ENCODE data around the gene MPST.
"Not testable (repeated sequence)": the region's sequence is repeated elsewhere in the genome, so short reads cannot be mapped to it uniquely, and the experiment has no call there.

The MPST gene

GRCh38 chr22:36989012-36989411 is 30.5 kb upstream of the MPST start:
- H3K27ac Mint-ChIP-seq; H3K4me1 Mint-ChIP-seq (ENCODE audit: low read depth); intact Hi-C loops (cut with micrococcal nuclease); H3K9me3 Mint-ChIP-seq; H3K4me3 Mint-ChIP-seq; H3K36me3 Mint-ChIP-seq (ENCODE audit: low read depth): not testable (repeated sequence)
- H3K27me3 Mint-ChIP-seq = peaks cover 47% of the 10 kb centered on the region

DNA sequence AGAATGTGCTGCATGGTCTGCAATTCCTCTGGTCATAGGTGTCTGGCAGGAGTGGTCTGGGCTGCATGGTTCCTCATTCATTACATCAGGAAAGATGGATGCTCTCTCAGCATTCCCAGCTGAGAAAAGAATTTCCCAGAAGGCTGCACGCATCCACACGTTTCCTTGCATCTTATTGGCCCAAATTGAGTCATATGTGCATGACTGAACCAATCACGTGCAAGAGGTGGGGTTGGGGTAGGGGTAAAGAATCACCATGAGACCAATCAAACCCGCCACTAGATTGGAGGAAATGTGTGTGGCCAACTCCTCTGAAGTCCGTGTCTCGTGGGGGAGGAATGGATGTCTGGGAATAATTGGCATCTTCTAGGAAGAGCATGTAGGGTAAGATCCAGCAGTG is 29.1 kb upstream of the MPST start:
- peaks cover 55% of the 10 kb centered on the region for H3K27me3 Mint-ChIP-seq
- peaks cover 9% of the 10 kb centered on the region for H3K9me3 Mint-ChIP-seq
- no peaks in the 10 kb centered on the region for H3K36me3 Mint-ChIP-seq (ENCODE audit: low read depth)
- H3K4me1 Mint-ChIP-seq (ENCODE audit: low read depth) = peaks cover 2% of the 10 kb centered on the region
- H3K4me3 Mint-ChIP-seq = no peak overlapping the region
- H3K27ac Mint-ChIP-seq = no peak overlapping the region
- intact Hi-C loops (cut with micrococcal nuclease) = no loop called here

DNA sequence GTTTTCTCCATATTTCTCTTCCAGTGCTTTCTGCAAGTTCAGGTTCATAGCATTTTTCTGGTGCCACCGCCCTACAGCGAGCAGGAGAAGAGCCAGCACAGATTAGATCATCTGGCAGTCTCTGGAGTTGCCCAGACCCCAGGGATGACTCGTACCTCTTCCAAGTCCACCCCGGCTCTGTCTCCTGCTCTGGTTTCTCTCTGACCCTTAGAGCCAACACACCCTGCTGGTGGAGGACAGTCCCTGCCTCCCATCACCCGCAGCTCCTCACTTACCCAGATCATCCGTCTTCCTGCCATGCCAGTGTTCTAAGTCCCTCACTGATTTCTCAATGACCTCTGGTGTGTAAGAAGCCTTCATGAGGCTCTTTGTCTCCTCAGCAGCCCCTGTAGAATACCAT is 28.3 kb upstream of the MPST start:
- H3K9me3 Mint-ChIP-seq = peaks cover 3% of the 10 kb centered on the region
- no peaks in the 10 kb centered on the region for H3K4me1 Mint-ChIP-seq (ENCODE audit: low read depth)
- H3K36me3 Mint-ChIP-seq (ENCODE audit: low read depth) = no peaks in the 10 kb centered on the region
- intact Hi-C loops (cut with micrococcal nuclease) = no loop called here
- H3K27ac Mint-ChIP-seq = no peak overlapping the region
- no peak overlapping the region for H3K4me3 Mint-ChIP-seq
- peaks cover 57% of the 10 kb centered on the region for H3K27me3 Mint-ChIP-seq

DNA sequence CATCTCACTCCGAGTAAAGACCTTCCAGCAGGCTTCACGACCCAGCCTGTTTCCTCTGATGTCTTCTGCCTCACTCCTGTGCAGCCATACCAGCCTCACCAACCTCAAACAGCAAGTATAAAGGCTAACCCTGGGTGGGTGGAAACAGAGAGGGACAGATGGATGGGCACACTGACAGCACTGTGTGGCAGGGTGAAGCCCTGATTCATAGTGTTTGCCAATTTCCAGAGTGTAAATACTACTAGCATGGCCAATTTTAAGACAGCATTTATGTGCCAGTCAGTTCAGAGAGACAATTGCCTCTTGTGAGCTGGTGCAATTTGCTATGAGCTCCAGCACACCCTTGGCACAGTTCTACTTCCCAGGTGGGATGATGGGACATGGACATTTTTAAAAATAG is 21.8 kb upstream of the MPST start:
- H3K4me1 Mint-ChIP-seq (ENCODE audit: low read depth) = no peaks in the 10 kb centered on the region
- no peak overlapping the region for H3K27ac Mint-ChIP-seq
- peaks cover 36% of the 10 kb centered on the region for H3K27me3 Mint-ChIP-seq
- no peaks in the 10 kb centered on the region for H3K9me3 Mint-ChIP-seq
- no peak overlapping the region for H3K4me3 Mint-ChIP-seq
- intact Hi-C loops (cut with micrococcal nuclease) = no loop called here
- H3K36me3 Mint-ChIP-seq (ENCODE audit: low read depth) = no peaks in the 10 kb centered on the region

DNA sequence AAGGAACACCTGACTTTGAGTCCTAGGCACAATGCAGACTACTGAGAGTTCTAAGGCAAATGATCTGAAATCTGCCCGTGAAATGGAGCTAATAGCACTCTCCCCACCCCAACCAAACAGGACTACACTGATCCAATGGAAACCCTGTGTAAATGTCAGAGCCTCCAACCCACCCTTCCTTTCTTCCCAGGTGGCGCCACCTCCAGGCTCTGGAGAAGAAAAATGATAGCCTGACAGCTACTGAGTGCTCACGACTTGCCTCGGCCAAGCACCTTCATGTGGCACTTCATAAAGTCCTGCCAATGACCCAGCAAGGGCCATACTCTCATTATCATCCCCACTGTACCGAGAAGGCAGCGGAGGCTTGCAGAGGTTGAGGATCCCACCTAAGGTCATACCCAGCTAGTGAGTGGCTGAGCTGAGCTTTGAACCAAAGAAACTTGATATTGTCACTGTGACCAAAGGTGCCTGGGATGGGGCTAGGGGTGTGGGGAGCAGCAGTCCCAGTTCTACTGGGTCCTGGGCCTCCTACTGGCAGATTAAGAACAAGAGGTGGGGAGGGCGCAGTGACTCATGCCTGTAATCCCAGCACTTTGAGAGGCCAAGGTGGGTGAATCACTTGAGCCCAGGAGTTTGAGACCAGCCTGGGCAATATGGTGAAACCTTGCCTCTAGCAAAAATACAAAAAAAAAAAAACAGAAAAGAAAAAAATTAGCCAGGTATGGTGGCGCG is 20.8 kb upstream of the MPST start:
- Mint-ChIP-seq H3K27ac (no peak overlapping the region), H3K4me3 (no peak overlapping the region), H3K36me3 (ENCODE audit: low read depth) (no peaks in the 10 kb centered on the region), H3K27me3 (peaks cover 37% of the 10 kb centered on the region), H3K9me3 (no peaks in the 10 kb centered on the region), H3K4me1 (ENCODE audit: low read depth) (no peaks in the 10 kb centered on the region)
- intact Hi-C loops (cut with micrococcal nuclease) = no loop called here

DNA sequence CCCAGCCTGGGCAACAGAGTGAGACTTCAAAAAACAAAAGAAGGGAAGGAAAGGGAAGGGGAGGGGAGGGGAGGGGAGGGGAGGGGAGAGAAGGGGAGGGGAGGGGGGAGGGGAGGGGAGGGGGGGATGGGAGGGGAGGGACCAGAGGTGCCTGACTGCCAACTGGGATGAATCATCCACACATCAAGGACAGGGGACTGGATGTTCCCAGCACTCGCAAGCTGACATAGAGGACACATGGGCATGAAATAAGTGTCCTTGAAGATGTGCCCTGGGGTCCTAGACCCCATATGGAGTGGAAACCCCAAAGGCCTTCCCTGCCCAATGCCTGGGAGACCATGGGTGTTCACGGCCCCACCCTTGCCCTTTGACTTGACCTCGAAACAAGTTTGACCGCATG is 20.1 kb upstream of the MPST start:
- Mint-ChIP-seq H3K9me3 (no peaks in the 10 kb centered on the region), H3K27me3 (peaks cover 39% of the 10 kb centered on the region), H3K4me3 (no peak overlapping the region), H3K27ac (no peak overlapping the region), H3K36me3 (ENCODE audit: low read depth) (no peaks in the 10 kb centered on the region), H3K4me1 (ENCODE audit: low read depth) (no peaks in the 10 kb centered on the region)
- intact Hi-C loops (cut with micrococcal nuclease) = no loop called here

DNA sequence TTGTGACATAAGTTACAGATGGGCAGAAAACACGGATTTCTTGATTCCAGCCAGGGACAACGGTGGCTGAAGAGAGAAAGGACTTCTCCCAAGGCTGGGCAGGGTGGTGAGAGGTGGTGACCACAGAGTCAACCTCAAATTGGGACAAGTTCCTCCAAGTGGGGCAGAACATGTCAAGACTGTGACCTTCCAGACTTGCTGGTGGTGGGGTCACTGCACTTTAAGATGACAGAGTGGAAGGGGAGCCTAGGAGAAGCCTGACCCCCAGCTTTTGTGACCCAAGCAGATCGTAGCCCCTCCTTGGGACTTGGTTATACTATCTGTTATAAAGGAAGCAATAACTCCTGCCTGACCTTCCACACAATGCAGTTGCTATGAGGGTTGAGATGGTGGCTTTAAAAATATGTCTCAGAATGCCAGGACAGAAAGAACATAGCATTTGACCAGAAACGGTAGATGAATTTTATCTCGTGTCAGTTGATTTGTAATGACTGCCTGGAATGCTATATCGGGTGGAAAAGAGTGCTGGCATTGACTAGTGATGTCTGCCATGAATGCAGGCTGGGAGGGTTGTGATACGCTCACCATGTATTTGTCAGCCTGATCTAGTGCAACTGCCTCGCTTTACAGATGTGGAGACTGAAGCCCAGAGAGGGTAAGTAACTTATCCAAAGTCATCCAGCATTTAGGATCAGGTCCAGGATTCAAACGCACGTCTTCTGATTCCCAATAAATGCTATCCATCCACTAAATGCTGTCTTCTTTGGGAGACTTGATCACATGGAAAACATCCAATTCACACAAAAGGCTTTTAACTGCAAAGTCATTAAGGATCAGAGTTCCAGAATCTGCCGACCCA is 18.6 kb upstream of the MPST start:
- H3K27me3 Mint-ChIP-seq = peaks cover 37% of the 10 kb centered on the region
- no peak overlapping the region for H3K27ac Mint-ChIP-seq
- no peaks in the 10 kb centered on the region for H3K4me1 Mint-ChIP-seq (ENCODE audit: low read depth)
- no peaks in the 10 kb centered on the region for H3K9me3 Mint-ChIP-seq
- H3K36me3 Mint-ChIP-seq (ENCODE audit: low read depth) = no peaks in the 10 kb centered on the region
- H3K4me3 Mint-ChIP-seq = no peak overlapping the region
- intact Hi-C loops (cut with micrococcal nuclease) = no loop called here

- Mint-ChIP-seq H3K9me3 (no peaks in the 10 kb centered on the region), H3K36me3 (ENCODE audit: low read depth) (no peaks in the 10 kb centered on the region), H3K27me3 (peaks cover 47% of the 10 kb centered on the region), H3K27ac (no peak overlapping the region), H3K4me1 (ENCODE audit: low read depth) (no peaks in the 10 kb centered on the region), H3K4me3 (no peak overlapping the region)
- intact Hi-C loops (cut with micrococcal nuclease) = no loop called here
These were observed 17.7 kb upstream of the MPST start for GRCh38 chr22:37001826-37002225.

DNA sequence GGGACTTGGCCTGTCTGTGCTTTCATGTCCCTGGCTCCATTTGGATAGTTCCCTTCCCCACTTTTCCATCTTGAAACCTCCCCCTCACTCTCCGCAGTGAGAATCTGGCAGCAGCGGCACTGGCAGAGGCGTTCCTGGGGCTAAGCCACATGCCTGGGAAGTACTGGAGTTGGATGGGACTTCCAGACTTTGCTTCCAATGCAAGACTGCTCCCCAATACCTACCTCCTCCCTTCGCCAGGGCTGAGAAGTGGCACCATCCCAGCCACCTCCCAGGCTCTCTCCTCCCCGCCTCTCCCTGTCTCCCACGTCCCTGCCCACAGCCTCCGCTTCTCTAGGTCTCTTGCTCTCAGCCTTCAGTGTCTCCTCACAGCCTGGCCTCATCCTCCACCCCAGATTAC is 16.9 kb upstream of the MPST start:
- intact Hi-C loops (cut with micrococcal nuclease) = no loop called here
- Mint-ChIP-seq H3K36me3 (ENCODE audit: low read depth) (no peaks in the 10 kb centered on the region), H3K9me3 (no peaks in the 10 kb centered on the region), H3K27ac (no peak overlapping the region), H3K4me3 (no peak overlapping the region), H3K4me1 (ENCODE audit: low read depth) (peaks cover 4% of the 10 kb centered on the region), H3K27me3 (peaks cover 49% of the 10 kb centered on the region)

DNA sequence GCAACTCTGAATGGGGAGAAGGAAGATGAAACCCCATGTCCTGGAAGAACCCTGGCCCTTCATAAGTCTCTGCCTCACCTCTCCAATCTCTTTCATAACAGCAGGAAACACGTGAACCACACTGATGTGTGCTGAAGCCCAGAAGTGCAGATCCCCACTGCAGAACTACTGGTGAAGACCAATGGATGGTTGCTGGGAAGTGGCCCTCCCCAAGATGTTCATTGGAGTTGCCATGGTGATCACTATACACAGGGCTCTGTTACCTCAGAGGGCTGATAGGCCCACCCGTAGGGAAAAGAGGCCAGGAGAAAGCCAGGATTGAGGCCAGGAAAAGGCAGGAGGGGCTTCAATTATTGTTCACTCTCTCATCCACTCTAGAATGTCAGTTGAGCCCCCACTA is 11.9 kb upstream of the MPST start:
- intact Hi-C loops (cut with micrococcal nuclease) = no loop called here
- no peak overlapping the region for H3K27ac Mint-ChIP-seq
- H3K36me3 Mint-ChIP-seq (ENCODE audit: low read depth) = peaks cover 7% of the 10 kb centered on the region
- H3K4me3 Mint-ChIP-seq = no peak overlapping the region
- peaks cover 57% of the 10 kb centered on the region for H3K27me3 Mint-ChIP-seq
- peaks cover 7% of the 10 kb centered on the region for H3K4me1 Mint-ChIP-seq (ENCODE audit: low read depth)
- H3K9me3 Mint-ChIP-seq = no peaks in the 10 kb centered on the region

DNA sequence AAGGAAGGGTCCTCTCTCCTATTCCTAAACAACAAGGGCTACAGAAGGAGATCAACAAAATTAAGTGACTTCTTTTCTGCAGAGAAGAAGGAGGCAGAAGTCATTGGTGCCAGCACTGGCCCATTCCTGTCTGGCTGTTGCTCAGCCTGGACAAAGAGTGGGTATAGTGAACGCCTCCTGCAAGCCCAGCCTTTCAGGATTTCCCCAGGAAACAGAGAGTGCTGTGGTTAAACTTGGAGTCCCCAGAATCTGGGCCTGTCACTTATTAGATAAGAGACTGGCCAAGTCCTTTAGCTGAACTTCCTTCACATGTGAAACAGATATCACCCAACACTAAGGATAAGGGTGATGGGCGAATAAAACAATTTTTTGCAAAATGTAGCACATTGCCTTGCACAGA is 11.2 kb upstream of the MPST start:
- H3K4me1 Mint-ChIP-seq (ENCODE audit: low read depth) = peaks cover 7% of the 10 kb centered on the region
- H3K27ac Mint-ChIP-seq = no peak overlapping the region
- peaks cover 52% of the 10 kb centered on the region for H3K27me3 Mint-ChIP-seq

GRCh38 chr22:37009490-37009889 is 10.1 kb upstream of the MPST start:
- H3K4me3 Mint-ChIP-seq = no peak overlapping the region
- peaks cover 44% of the 10 kb centered on the region for H3K27me3 Mint-ChIP-seq
- peaks cover 7% of the 10 kb centered on the region for H3K4me1 Mint-ChIP-seq (ENCODE audit: low read depth)
- peaks cover 7% of the 10 kb centered on the region for H3K36me3 Mint-ChIP-seq (ENCODE audit: low read depth)
- no peaks in the 10 kb centered on the region for H3K9me3 Mint-ChIP-seq
- intact Hi-C loops (cut with micrococcal nuclease) = no loop called here
- no peak overlapping the region for H3K27ac Mint-ChIP-seq

More for the DNA sequence above, 11.2 kb upstream of the MPST start:
- peaks cover 7% of the 10 kb centered on the region for H3K36me3 Mint-ChIP-seq (ENCODE audit: low read depth)
- no peaks in the 10 kb centered on the region for H3K9me3 Mint-ChIP-seq
- intact Hi-C loops (cut with micrococcal nuclease) = no loop called here
- no peak overlapping the region for H3K4me3 Mint-ChIP-seq

- H3K4me1 Mint-ChIP-seq (ENCODE audit: low read depth) = peaks cover 11% of the 10 kb centered on the region
- no peak overlapping the region for H3K4me3 Mint-ChIP-seq
- H3K9me3 Mint-ChIP-seq = no peaks in the 10 kb centered on the region
- H3K27me3 Mint-ChIP-seq = peaks cover 38% of the 10 kb centered on the region
- intact Hi-C loops (cut with micrococcal nuclease) = no loop called here
- peaks cover 7% of the 10 kb centered on the region for H3K36me3 Mint-ChIP-seq (ENCODE audit: low read depth)
- H3K27ac Mint-ChIP-seq = no peak overlapping the region
These were observed 9.4 kb upstream of the MPST start for GRCh38 chr22:37010174-37010573.

GRCh38 chr22:37010976-37011375 is 8.6 kb upstream of the MPST start:
- Mint-ChIP-seq H3K4me3 (no peak overlapping the region), H3K9me3 (no peaks in the 10 kb centered on the region), H3K4me1 (ENCODE audit: low read depth) (peaks cover 17% of the 10 kb centered on the region), H3K36me3 (ENCODE audit: low read depth) (peaks cover 10% of the 10 kb centered on the region), H3K27me3 (peaks cover 37% of the 10 kb centered on the region), H3K27ac (no peak overlapping the region)
- intact Hi-C loops (cut with micrococcal nuclease) = no loop called here

Data from dendritic cell treated with granulocyte-macrophage colony-stimulating factor and Interleukin-4, amounts not matched to agents 40 ng/mL and 50 ng/mL, for 4 days (primary cell).